GM12891 (cell line): ENCODE measurements around the gene IL22RA1.

ENCODE experiments used
- DNase-seq: peaks from one replicate; pipeline ENCODE4 v3.0.0; 2011; ENCODE audit warnings: low spot score; ENCODE audit not compliant: insufficient read length
- FAIRE-seq: peaks from 2 replicates; lab custom pipeline; 2011; peaks lifted over from hg19 to GRCh38; lab: Jason Lieb, UNC
- PAX5 ChIP-seq: IDR thresholded peaks from 2 replicates; pipeline ENCODE4 v1.6.1; 2011; ENCODE audit warnings: low read length, moderate library complexity, mild to moderate bottlenecking; ENCODE audit not compliant: insufficient read depth, severe bottlenecking
- POLR2A ChIP-seq: IDR thresholded peaks from 2 replicates; pipeline ENCODE4 v1.6.1; 2011; ENCODE audit warnings: low read depth, low read length, control low read depth
- POLR2AphosphoS5 ChIP-seq: IDR thresholded peaks from 2 replicates; pipeline ENCODE4 v1.6.1; 2011; ENCODE audit warnings: low read depth, low read length, control low read depth
- POU2F2 ChIP-seq: IDR thresholded peaks from 2 replicates; pipeline ENCODE4 v1.6.1; 2011; ENCODE audit warnings: low read depth, mild to moderate bottlenecking, control low read depth, low read length, moderate library complexity
- SPI1 ChIP-seq: IDR thresholded peaks from 2 replicates; pipeline ENCODE4 v1.6.1; 2011; ENCODE audit warnings: low read depth, low read length, control low read depth
- TAF1 ChIP-seq: IDR thresholded peaks from 2 replicates; pipeline ENCODE4 v1.6.1; 2011; ENCODE audit warnings: low read depth, low read length, control low read depth

Gene IL22RA1

GRCh38 chr1:24181619-24182018 lies 38.7 kb upstream of the IL22RA1 start:
- TF ChIP-seq TAF1 (no peak), POLR2AphosphoS5 (no peak), POLR2A (no peak), PAX5 (no peak), SPI1 (no peak), POU2F2 (no peak)
- DNase-seq = no peak
- no peak for FAIRE-seq

GRCh38 chr1:24180676-24181075 lies 37.7 kb upstream of the IL22RA1 start:
- FAIRE-seq (no peak), DNase-seq (no peak)
- TF ChIP-seq PAX5 = no peak
- TF ChIP-seq TAF1 = no peak

- FAIRE-seq (no peak), DNase-seq (no peak)
- TF ChIP-seq POLR2A (no peak), PAX5 (no peak), TAF1 (no peak)
Observed at GRCh38 chr1:24179251-24179840, 36.4 kb upstream of the IL22RA1 start.

- no peak for DNase-seq
- FAIRE-seq = no peak
- TF ChIP-seq POU2F2 = no peak
- no peak for TF ChIP-seq TAF1
- TF ChIP-seq POLR2A = no peak
- no peak for TF ChIP-seq POLR2AphosphoS5
- no peak for TF ChIP-seq SPI1
- no peak for TF ChIP-seq PAX5
Observed at GRCh38 chr1:24178407-24178806, 35.5 kb upstream of the IL22RA1 start.

- no peak for DNase-seq
- no peak for FAIRE-seq
- TF ChIP-seq TAF1 (no peak), PAX5 (no peak)
Observed at GRCh38 chr1:24177161-24177560, 34.2 kb upstream of the IL22RA1 start.

- peak; percentile 5 for FAIRE-seq
Observed at GRCh38 chr1:24175033-24175755, 32.3 kb upstream of the IL22RA1 start.

DNA sequence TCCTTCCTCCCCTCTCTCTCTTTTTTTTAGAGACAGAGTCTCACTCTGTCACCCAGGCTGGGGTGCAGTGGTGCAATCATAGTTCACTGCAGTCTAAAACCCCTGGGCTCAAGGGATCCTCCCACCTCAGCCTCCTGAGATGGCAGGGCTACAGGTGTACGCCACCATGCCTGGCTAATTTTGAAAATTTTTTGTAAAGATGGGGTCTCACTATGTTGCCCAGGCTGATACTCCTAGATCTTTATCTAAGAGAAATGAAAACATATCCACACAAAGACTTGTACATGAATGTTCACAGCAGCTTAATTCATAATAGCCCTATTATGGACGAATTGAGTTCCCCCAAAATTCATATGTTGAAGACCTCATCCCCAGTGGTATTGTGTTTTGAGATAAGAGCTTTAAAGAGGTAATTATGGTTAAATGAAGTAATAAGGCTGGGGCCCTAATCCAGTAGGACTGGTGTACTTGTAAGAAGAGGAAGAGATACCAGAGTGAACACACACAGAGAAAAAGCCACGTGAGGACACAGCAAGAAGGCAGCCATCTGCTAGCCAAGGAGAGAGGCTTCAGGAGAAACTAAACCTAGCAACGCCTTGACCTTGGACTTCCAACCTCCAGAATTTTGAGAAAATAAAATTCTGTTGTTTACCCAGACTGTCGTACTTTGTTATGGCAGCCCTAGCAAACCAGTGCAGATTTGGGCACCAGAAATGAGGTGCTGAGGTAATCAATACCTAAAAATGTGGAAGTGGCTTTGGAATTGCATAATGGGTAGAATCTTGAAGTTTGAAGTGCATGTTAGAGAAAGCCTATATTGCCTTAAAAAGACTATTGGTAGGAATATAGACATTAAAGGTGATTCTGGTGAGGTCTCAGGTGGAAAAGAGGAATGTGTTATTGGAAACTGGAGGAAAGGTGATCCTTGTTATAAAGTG lies 31.0 kb upstream of the IL22RA1 start:
- 0 out of 2 replicates have a peak, but pooled peaks have one; percentile 11 for TF ChIP-seq SPI1
- TF ChIP-seq PAX5 = no peak
- no peak for DNase-seq

More at GRCh38 chr1:24175033-24175755, 32.3 kb upstream of the IL22RA1 start:
- TF ChIP-seq POLR2AphosphoS5 = no peak
- TF ChIP-seq PAX5 = no peak
- TF ChIP-seq TAF1 = no peak
- TF ChIP-seq POLR2A = no peak
- TF ChIP-seq POU2F2 = no peak
- no peak for TF ChIP-seq SPI1
- DNase-seq = no peak

DNA sequence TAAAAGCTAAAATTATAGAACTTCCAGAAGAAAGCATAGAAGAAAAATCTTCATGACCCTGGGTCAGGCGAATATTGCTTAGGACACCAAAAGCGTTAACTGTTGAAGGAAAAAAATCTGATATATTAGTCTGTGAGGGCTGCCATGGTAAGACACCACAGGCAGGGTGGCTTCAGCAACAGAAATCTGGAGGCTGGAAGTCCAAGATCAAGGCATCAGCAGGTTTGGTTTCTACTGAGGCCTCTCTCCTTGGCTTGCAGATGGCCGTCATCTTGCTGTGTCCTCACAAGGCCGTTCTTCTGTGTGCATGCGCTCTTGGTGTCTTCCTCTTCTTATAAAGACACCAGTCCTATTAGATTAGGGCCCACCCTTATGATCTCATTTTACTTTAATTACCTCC lies 29.7 kb upstream of the IL22RA1 start:
- FAIRE-seq = no peak
- DNase-seq = no peak
- TF ChIP-seq POU2F2 = no peak
- no peak for TF ChIP-seq TAF1
- TF ChIP-seq PAX5 = no peak
- TF ChIP-seq SPI1 = no peak
- TF ChIP-seq POLR2A = no peak
- no peak for TF ChIP-seq POLR2AphosphoS5

More for the DNA sequence above, 31.0 kb upstream of the IL22RA1 start:
- FAIRE-seq = no peak

GRCh38 chr1:24169286-24169685 lies 26.3 kb upstream of the IL22RA1 start:
- TF ChIP-seq SPI1 = no peak
- TF ChIP-seq POLR2AphosphoS5 = no peak
- no peak for TF ChIP-seq PAX5
- no peak for TF ChIP-seq TAF1
- TF ChIP-seq POU2F2 = no peak
- no peak for TF ChIP-seq POLR2A
- FAIRE-seq (no peak), DNase-seq (no peak)

DNA sequence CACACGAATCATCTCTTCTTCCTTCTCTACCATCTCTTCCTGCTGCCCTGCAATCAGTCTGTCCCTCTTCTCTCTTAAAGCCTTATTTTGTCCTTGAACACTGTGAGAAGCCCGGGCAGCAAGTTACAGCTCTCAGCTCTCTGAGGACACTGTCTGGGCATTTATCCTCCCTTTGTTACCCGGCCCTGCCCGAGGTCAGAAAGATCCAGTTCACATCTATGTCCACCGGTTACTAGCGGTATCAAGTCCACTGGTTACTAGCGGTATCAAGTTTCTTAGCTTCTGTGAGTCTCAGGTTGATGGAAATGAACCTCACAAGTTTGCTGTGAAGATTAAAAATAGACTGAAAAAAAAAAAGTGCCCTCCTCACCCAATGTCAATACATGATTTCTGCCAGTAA lies 25.3 kb upstream of the IL22RA1 start:
- TF ChIP-seq POLR2AphosphoS5 = no peak
- TF ChIP-seq SPI1 = no peak
- TF ChIP-seq TAF1 = no peak
- no peak for TF ChIP-seq POLR2A
- TF ChIP-seq POU2F2 = no peak
- no peak for TF ChIP-seq PAX5
- DNase-seq (no peak), FAIRE-seq (no peak)
